Subcutaneous adipose tissue (tissue), 4 donors: ENCODE measurements around the gene ABHD12B. TPM values are rescaled to one million over a fixed set of nuclear protein-coding genes. Genes with fewer than 3 reads are reported as not detected.

ENCODE experiments used
- CTCF ChIP-seq: fragments of 450-650 bp; IDR thresholded peaks from one replicate; pipeline ENCODE4 v1.5.1; 2016; ENCODE audit warnings: low read depth, mild to moderate bottlenecking, control low read depth, antibody characterized with exemption, moderate library complexity
- total RNA-seq, 4 donors: library from RNA; depleted of rRNA; stranded (reverse); fragments of >200 nt; gene quantifications; one replicate each; pipeline ENCODE4 v1.1.0, GENCODE V29; 2016

ABHD12B gene
- total RNA-seq, 4 donors from 2014 or later: not detected

DNA sequence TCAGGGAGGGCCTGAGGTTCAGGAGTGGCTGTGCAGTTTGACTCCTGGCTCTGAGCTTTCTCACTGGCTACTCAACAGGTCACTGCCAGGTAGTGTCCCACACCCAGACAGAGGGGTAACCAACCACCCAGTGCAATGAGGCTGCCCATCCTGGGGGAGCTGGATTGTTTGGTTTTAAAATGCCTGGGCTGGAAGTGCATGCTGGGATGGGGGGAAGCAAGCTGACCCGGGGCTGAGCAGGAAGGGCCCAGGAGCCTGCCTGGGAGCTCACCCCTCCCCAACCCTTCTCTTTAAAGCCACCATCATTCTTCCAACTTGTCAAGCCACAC, 12.6 kb upstream of the ABHD12B start:
- TF ChIP-seq CTCF: no peak

- no peak for TF ChIP-seq CTCF
These were observed 11.3 kb upstream of the ABHD12B start for GRCh38 chr14:50860478-50861086.

- TF ChIP-seq CTCF: no peak
These were observed 9.8 kb upstream of the ABHD12B start for GRCh38 chr14:50862036-50862570.

GRCh38 chr14:50864237-50864636, 7.6 kb upstream of the ABHD12B start:
- TF ChIP-seq CTCF: no peak

GRCh38 chr14:50864946-50865345, 6.9 kb upstream of the ABHD12B start:
- no peak for TF ChIP-seq CTCF

GRCh38 chr14:50865391-50866076, 6.3 kb upstream of the ABHD12B start:
- TF ChIP-seq CTCF: no peak

- no peak for TF ChIP-seq CTCF
These were observed 625 bp upstream of the ABHD12B start for GRCh38 chr14:50871228-50871627.
